Osteoblast (primary cell): Measurements from ENCODE around the gene KLRB1. TPM values are rescaled to one million over a fixed set of nuclear protein-coding genes. Genes with fewer than 3 reads are reported as not detected.
"Not testable (repeated sequence)": the region's sequence is repeated elsewhere in the genome, so short reads cannot be mapped to it uniquely, and the experiment has no call there.

ENCODE experiments used
- DNase-seq: peaks from one replicate; pipeline ENCODE4 v3.0.0; 2011; ENCODE audit warnings: low spot score, mixed read lengths; ENCODE audit not compliant: insufficient read length; ENCODE audit errors: missing footprints
- H2AFZ ChIP-seq: 2 replicates; pipeline ENCODE4 v1.6.0; 2011; ENCODE audit warnings: mild to moderate bottlenecking, low read length
- H3K27ac ChIP-seq: 2 replicates; pipeline ENCODE4 v1.5.1; 2011; ENCODE audit warnings: mild to moderate bottlenecking, low read depth, low read length, moderate library complexity
- H3K27me3 ChIP-seq: 2 replicates; pipeline ENCODE4 v1.6.0; 2012; ENCODE audit warnings: mild to moderate bottlenecking, control low read depth, inconsistent platforms, low read length, moderate library complexity; ENCODE audit not compliant: insufficient read depth
- H3K36me3 ChIP-seq: 2 replicates; pipeline ENCODE4 v1.5.1; 2011; ENCODE audit warnings: mild to moderate bottlenecking, low read length, control low read depth, moderate library complexity; ENCODE audit not compliant: insufficient read depth
- H3K4me1 ChIP-seq: 2 replicates; pipeline ENCODE4 v1.5.1; 2011; ENCODE audit warnings: mild to moderate bottlenecking, low read length, control low read depth, moderate library complexity; ENCODE audit not compliant: insufficient read depth
- H3K4me2 ChIP-seq: 2 replicates; pipeline ENCODE4 v1.6.0; 2011; ENCODE audit warnings: mild to moderate bottlenecking, low read length; ENCODE audit not compliant: insufficient read depth
- H3K4me3 ChIP-seq: fragments of 200-600 bp; sonication (generic); 3 replicates; pipeline ENCODE4 v1.5.1; 2012; ENCODE audit warnings: mild to moderate bottlenecking, low read length, inconsistent platforms; ENCODE audit not compliant: insufficient read depth
- H3K79me2 ChIP-seq: 2 replicates; pipeline ENCODE4 v1.6.0; 2012; ENCODE audit warnings: mild to moderate bottlenecking, low read length, control low read depth, inconsistent platforms; ENCODE audit not compliant: insufficient read depth
- H3K9me3 ChIP-seq: 2 replicates; pipeline ENCODE4 v1.5.1; 2011; ENCODE audit warnings: low read depth, low read length, control low read depth
- H4K20me1 ChIP-seq: 2 replicates; pipeline ENCODE4 v1.6.0; 2012; ENCODE audit warnings: mild to moderate bottlenecking, low read length, control low read depth; ENCODE audit not compliant: insufficient read depth
- CTCF ChIP-seq: IDR thresholded peaks from 2 replicates; pipeline ENCODE4 v1.5.1; 2011; ENCODE audit warnings: mild to moderate bottlenecking, low read depth, low read length, moderate library complexity; ENCODE audit errors: extremely low read depth
- total RNA-seq: library from RNA; depleted of rRNA; stranded (reverse); fragments of >200 nt; gene quantifications from 2 replicates; pipeline ENCODE4 v1.2.3, GENCODE V29; 2012

Gene KLRB1
- total RNA-seq, 1 donor = not detected

- H3K36me3 ChIP-seq = no peaks in the 10 kb centered on the region
- no peak overlapping the region for H2AFZ ChIP-seq
- H3K4me3 ChIP-seq = no peak overlapping the region
- no peak overlapping the region for H3K4me2 ChIP-seq
- no peaks in the 10 kb centered on the region for H3K9me3 ChIP-seq
- TF ChIP-seq CTCF = no peak
- no peaks in the 10 kb centered on the region for H3K79me2 ChIP-seq
- H4K20me1 ChIP-seq = no peaks in the 10 kb centered on the region
- H3K27me3 ChIP-seq = no peaks in the 10 kb centered on the region
- no peak overlapping the region for H3K27ac ChIP-seq
- no peak for DNase-seq
- no peaks in the 10 kb centered on the region for H3K4me1 ChIP-seq
Measured at GRCh38 chr12:9606247-9606646, 1.5 kb downstream of the KLRB1 start.

GRCh38 chr12:9605483-9605882 lies 2.2 kb downstream of the KLRB1 start:
- Histone ChIP-seq H3K9me3 (no peaks in the 10 kb centered on the region), H3K4me2 (no peak overlapping the region), H2AFZ (no peak overlapping the region), H3K4me1 (no peaks in the 10 kb centered on the region), H3K4me3 (no peak overlapping the region), H4K20me1 (no peaks in the 10 kb centered on the region), H3K36me3 (no peaks in the 10 kb centered on the region), H3K79me2 (no peaks in the 10 kb centered on the region), H3K27me3 (no peaks in the 10 kb centered on the region), H3K27ac (no peak overlapping the region)
- TF ChIP-seq CTCF = no peak
- DNase-seq = no peak

DNA sequence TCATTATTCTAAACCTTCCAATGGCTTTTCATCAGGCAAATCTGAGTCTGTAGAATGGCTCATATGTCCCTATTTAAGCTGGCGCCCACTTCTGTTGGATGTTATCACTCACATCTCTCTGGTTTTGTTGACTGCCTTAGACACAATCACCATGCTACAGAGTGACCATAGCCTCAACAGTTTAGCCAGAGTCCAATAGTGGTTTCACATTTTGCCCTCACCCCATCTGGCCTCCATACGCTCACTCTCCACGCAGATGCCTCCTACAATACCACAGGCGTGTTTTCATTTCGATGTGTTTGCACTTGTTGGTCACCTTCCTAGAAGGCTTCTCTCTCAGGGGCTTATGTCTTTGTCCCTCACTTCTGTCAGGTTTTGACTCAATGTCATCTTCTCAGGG lies 3.4 kb downstream of the KLRB1 start:
- no peaks in the 10 kb centered on the region for H3K4me1 ChIP-seq
- no peak for TF ChIP-seq CTCF

GRCh38 chr12:9600426-9600825 lies 7.3 kb downstream of the KLRB1 start:
- not testable (repeated sequence) for DNase-seq, H4K20me1 ChIP-seq, H3K27me3 ChIP-seq

More for the DNA sequence above, 3.4 kb downstream of the KLRB1 start:
- H2AFZ ChIP-seq = no peak overlapping the region
- H3K4me3 ChIP-seq = no peak overlapping the region
- no peaks in the 10 kb centered on the region for H3K79me2 ChIP-seq
- no peaks in the 10 kb centered on the region for H3K9me3 ChIP-seq
- no peak overlapping the region for H3K27ac ChIP-seq
- no peak overlapping the region for H3K4me2 ChIP-seq
- no peaks in the 10 kb centered on the region for H3K27me3 ChIP-seq
- H4K20me1 ChIP-seq = no peaks in the 10 kb centered on the region
- DNase-seq = no peak
- no peaks in the 10 kb centered on the region for H3K36me3 ChIP-seq

More at GRCh38 chr12:9600426-9600825, 7.3 kb downstream of the KLRB1 start:
- H3K27ac ChIP-seq, H3K4me2 ChIP-seq, H3K9me3 ChIP-seq, H3K4me3 ChIP-seq, H2AFZ ChIP-seq, H3K36me3 ChIP-seq, H3K4me1 ChIP-seq, H3K79me2 ChIP-seq: not testable (repeated sequence)
